Stimulated activated CD4-positive, alpha-beta T cell treated with anti-CD3 and anti-CD28 coated beads, Interleukin-2, amount 100 ng/mL, for 4 hours (primary cell): ENCODE measurements around the gene ZP2.
"Not testable (repeated sequence)": the region's sequence is repeated elsewhere in the genome, so short reads cannot be mapped to it uniquely, and the experiment has no call there.

ENCODE experiments used
- DNase-seq: peaks from one replicate; pipeline ENCODE4 v3.0.0-alpha.2; 2020; ENCODE audit warnings: low read depth

Gene ZP2

DNA sequence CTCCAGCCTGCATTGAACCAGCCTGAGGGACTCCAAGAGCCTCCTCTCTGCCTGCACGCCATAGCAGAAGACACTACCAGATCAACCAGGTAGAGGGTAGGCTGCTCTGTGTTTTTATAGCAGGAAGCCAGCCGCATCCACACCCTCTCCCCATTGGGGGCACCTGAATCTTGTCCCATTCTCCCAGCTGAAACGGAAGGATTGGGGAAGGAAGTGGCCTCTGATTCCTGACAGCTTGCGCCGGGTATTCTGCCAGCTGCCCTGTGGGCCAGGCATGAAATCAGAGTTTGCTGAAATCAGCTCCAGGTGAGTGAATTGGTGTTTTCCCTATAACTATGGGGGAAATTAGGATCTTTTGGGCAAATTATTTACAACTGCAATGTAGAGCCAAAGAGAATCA is at the start of gene ZP2:
ZP2 (minus strand) TSS at position 89 of the 400 bp plus-strand sequence; CDS start at position 62, 27 bp downstream.
- no peak for DNase-seq

DNA sequence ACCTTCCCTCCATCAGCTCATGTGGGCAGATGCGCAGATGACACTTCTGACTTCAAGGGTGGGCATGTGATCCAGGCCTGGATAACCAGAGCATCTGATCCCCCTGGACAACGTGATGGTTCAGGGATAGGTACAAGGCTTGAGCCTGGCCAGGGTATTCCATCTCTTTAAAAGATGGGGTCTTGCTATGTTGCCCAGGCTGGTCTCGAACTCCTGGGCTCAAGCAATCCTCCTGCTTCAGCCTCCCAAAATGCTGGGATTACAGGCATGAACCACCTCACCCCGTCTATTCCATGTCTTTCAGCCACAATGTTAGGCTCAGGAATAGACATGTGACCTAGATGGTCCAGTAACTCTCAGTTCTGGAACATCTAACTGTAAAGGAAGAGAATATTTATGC is 45.9 kb upstream of the ZP2 start:
- no peak for DNase-seq

DNA sequence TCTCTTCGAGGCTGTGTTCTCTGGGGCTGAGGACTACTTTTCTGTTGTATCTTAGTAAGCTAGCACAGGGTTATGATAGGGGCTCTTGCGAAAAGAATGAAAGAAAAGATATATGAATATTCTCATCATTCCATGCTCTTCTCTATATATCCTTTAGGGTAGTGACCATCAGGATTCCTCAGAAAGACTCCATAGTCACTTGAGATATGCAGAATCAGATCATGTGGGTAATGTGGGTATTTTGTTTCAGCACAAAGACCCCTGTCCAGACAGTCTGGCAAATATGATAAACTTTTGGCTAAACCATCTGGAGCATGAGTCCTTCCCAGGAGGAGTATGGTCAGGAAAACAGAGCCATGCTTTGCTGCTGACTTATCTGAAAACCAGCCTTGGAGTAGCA is 45.3 kb upstream of the ZP2 start:
- no peak for DNase-seq

DNA sequence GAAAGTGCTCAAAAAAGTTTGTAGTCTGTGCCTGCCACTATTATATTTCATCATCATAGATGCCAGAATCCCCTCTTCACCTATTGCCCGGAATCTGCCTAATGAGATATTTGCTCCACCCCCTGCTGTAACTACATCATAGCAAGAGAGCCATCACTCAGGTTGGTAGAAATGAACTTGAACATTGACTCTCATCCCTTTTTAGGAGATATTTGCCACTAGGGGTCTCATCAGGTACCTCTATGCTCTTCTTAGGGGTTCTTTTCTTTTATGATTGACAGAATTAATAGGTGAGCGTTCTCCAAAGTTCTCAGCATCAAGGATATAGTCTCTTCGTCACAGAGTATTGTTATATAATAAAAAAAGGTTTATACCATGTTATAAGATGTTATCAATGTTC is 42.1 kb upstream of the ZP2 start:
- no peak for DNase-seq

DNA sequence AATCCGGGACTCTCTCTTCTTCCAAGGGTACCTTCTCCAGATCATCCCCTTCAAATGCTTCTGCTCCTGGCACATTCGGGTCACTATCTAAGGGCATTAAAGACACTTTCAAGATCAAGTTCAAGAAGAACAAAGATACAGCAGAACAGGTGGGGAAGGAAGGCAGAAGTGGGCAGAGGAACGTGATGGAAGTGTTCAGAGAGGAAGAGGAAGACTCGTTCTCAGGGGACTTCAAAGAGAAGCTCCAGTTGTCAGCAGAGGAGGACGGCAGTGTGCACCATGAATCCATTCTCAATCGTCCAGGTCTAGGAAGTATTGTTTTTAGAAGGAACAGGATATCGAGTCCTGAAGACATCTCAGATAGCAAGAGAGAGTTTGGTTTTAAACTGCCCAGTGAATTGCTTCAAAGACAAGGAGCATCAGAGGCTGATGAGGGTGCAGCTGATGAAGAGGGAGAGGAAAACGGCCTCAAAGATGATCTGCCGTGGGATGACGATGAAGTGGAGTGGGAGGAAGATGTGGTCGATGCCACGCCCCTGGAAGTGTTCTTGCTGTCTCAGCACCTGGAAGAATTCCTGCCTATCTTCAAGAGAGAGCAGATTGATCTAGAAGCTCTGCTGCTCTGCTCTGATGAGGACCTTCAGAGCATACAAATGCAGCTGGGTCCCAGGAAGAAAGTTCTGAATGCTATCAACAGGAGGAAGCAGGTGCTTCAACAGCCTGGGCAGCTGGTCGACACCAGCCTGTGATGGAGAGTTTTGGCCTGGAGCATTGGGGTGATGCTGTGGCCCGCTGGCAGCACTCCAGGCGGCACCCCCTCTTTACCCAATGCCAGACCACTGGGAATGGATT is 38.9 kb upstream of the ZP2 start:
- DNase-seq: no peak

DNA sequence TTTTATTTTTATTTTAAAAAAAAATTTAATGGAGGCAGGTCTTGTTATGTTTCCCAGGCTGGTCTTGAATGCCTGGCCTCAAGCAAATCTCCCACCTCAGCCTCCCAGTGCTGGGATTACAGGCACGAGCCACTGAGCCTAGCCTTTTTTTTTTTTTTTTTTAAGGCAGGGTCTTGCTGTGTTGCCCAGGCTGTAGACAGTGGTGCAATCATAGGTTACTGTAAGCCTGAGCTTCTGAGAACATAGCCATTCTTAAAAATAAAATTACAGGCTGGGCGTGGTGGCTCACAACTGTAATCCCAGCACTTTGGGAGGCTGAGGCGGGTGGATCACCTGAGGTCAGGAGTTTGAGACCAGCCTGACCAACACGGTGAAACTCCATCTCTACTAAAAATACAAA is 36.8 kb upstream of the ZP2 start:
- not testable (repeated sequence) for DNase-seq

DNA sequence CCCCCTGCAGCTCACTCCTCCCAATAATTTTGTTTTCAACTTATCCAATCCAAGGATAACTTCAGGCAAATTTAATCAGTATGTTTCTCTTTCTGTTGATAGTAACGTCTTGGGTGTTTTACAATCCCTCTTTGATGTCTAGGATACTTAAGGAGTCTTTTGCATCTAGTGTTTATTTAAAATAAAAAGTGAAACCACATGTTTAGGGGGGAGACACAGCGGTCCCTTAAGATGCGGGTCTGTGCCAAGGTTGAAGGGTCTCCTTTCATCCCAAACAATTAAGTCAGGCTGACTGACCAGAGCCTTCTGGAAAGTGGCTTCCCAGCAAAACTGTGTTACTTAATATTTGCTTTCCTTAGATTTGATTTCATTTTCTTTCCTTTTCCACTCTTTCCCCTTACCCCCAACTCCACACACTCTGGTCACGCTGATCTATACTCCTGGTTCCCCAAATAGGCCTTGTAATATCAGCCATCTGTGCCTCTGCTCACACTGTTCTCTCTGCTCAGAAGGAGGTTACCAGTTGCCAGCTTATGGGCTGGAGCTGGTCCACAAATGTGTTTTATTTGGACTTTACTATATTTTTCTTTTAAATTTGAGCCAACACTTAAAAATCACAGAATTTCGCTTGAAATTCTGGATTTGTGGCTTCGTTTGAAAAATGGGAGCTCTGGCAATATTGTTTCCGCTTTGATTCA is 33.3 kb upstream of the ZP2 start:
- DNase-seq: no peak

DNA sequence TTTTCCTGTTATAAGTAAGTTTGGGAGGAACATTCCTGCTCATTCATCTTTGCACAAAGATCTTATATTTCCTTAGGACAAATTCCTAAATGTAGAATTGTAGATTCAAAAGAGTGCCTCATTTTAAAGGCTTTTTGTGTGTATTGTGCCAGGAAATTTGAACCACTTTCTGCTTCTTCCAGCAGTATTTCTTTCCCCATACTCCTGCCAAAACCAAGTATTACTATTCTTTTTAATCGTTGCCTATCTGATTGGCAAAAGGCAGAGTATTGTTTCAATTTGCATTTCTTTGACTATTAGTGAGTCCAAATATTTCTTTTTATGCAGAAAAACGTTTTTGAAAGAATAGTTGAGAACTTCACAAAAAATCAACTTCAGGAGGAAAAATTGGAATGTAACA is 31.4 kb upstream of the ZP2 start:
- DNase-seq: no peak

DNA sequence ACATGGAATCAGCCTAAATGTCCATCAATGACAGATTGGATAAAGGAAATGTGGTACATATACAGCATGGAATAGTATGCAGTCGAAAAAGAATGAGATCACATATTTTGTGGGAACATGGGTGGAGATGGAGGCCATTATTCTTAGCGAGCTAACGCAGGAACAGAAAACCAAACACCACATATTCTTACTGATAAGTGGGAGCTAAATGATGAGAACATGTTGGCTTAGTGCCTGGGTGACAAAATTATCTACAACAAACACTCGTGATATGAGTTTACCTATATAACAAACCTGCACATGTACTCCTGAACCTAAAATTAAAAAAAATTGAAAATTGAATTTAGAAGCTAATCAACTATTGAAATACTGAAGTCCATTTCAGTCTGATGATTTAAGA is 28.3 kb upstream of the ZP2 start:
- DNase-seq: no peak

DNA sequence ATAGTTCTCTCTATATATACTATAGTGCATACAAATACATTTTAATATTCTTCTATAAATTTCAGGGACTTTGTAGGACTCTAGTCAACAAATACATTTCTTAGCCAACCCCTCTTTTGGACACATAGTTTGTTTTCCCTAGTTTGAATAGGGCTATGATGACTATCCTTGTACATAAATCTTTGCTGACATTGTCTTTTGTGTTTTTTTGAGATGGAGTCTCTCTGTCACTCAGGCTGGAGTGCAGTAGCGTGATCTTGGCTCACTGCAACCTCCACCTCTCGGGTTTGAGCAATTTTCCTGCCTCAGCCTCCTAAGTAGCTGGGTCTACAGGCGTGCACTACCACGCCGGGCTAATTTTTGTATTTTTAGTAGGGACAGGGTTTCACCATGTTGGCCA is 25.5 kb upstream of the ZP2 start:
- no peak for DNase-seq

DNA sequence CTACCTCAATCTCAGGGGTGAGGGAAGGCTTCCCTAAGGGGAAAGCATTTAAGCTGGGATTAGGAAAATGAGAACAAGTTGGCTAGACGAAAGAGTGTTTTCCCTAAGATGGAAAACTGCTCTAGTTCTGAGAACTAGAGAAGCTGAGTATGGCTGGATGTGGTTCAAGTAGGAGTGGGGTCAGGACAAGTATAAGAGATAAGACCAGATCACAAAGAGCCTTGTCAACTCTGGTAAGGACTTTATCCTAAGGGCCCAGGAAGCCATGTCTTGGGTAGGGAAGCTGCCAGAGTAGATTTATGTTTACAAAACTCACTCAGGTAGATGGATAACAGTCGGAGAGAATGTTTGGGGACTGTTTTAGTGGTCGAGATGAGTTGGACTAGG is 23.8 kb upstream of the ZP2 start:
- no peak for DNase-seq

DNA sequence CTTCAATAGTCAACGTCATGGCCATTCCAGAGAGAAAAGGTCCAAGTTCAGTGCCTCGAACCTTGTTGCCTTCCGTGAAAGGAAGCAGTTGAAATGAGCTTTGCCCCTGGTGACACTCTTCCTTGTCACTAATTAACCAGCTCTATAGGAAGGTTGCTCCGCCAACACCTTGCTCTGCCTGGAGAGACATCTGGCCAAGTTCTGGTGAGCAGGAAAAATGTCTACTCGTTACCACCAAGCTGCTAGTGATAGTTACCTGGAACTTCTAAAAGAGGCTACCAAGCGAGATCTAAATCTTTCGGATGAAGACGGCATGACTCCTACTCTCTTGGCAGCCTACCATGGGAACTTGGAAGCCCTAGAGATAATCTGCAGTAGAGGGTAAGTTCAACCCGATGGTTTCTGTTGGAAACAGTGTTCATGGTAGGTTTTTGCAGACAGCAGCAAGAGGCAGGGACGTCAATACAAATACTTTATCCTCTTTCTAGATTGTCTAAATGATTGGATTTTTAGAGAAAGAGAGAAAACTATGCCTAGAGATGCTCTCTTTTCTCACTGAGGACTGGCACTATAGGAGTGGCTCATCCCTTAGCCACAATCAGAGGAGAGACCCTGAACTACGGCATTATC is 22.3 kb upstream of the ZP2 start, which contains the start of gene ANKS4B:
ANKS4B (plus strand) TSS at position 179 of the 630 bp plus-strand sequence; CDS start at position 218, 39 bp downstream.
- no peak for DNase-seq

DNA sequence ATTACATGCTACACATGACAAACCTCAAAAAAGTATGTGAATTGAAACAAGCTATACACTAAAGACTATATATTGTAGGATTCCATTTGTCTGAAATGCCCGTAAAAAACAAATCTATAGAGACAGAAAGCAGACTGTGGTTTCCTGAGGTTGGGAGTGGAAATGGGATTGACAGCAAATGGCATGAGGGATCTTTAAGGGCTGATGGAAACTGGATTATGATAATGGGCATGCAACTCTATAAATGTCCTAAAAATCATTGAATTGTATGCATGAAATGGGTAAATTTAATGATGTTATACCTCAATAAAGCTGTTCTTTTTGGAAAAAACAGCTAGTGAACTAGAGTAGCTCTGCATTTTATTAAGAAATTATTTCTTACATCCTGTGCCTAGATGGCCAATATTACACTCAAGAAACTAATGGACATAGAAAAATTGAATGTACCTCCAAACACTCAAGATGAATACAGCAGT is 21.7 kb upstream of the ZP2 start:
- no peak for DNase-seq

DNA sequence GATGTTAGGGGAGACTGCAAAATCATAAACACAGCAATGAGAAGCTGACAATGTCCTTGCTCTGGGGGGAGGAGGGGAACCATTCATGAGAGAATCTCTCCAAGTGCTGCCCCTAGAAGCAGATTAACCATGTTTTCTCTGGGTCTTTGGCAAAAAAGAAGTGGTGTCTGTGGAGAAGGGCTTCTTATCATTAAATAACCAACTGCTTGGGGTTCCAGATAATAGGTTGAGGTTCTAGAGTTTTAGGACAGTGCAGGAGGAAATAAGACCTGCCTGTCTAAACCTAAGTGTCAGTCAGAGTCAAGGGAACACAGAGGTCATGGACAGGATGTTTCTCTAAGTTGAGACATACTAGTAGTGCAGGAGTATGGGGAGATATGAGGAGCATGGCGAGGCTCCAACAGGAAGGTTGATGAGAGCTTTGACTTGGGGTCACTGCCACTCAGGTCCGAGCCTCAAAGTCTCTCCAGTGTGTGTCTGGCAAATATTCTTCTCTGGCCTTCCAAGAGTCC is 17.0 kb upstream of the ZP2 start:
- DNase-seq: no peak

DNA sequence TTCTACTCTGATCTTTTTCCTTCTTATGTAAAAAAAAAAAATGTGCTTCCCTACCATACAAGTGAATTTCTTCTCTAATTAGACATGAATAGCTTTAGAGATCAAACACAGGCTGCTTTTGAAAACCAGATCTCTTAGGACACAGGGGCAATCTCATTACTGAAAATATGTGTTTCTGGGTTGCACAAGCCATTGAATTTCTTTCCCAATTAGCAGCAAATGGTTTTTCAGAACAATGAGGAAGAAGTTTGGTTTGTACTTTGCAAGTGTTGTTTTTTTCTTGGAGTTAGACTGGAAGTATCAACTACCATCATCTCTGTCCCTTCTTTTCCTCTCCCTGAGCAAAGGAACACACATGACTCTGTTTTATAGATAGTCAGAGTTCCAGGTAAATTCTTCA is 16.5 kb upstream of the ZP2 start:
- DNase-seq: no peak

DNA sequence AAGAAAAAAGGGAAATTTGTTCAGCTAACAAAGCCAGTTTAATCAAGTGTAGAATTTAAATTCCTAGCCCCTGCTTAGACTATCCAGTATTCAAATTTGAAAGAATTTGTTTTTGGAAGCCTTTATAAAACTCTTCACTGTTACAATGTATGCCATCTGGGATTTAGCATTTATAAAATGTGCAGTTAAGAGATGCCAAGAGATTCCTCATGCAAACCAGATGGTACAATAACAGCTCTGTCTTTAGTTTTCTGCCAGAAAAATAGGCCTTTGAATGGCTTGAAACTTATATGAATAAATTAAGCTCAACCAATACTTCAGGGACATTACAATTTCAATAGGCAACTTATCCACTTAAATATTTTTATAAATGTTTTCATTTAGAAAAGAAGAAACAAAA is 15.4 kb upstream of the ZP2 start:
- DNase-seq: no peak

DNA sequence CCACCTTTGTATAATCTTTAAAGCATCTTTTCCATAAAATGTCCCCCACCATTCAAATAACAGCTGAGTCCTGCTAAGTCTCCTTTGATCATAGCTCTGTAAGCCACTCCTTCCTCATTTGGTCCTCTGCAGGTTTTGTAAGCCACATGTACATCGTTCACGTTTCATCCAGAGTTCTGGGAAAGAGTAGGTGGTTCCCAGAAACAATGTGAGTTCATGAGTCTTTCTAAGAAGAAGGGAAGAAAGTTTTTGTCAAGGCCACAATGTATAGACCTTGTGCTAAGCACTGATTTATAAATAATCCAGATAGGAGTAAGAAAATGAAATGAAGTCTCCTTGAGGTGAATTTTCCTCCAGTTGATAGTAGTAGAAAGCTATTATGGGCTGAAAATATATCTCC is 13.4 kb upstream of the ZP2 start:
- DNase-seq: no peak

DNA sequence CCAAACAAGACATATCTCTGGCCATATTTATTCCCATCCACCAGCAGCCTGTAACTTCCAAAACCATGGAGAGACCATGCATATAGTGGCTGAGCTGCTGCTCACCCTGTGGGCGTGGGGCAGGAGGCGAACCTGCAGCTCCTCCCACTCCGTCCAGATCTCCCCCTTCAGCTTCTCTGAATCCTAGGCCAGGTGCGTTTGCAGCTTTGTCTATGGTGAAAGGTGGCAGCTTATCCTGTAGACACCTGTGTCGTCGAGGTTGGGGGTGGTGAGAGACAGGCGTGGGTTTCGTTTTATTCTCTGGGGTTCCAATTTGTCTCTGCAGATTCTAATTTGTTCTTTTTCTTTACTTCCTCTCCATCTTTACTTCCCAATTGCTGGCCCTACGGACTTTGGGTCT is 12.4 kb upstream of the ZP2 start:
- no peak for DNase-seq

DNA sequence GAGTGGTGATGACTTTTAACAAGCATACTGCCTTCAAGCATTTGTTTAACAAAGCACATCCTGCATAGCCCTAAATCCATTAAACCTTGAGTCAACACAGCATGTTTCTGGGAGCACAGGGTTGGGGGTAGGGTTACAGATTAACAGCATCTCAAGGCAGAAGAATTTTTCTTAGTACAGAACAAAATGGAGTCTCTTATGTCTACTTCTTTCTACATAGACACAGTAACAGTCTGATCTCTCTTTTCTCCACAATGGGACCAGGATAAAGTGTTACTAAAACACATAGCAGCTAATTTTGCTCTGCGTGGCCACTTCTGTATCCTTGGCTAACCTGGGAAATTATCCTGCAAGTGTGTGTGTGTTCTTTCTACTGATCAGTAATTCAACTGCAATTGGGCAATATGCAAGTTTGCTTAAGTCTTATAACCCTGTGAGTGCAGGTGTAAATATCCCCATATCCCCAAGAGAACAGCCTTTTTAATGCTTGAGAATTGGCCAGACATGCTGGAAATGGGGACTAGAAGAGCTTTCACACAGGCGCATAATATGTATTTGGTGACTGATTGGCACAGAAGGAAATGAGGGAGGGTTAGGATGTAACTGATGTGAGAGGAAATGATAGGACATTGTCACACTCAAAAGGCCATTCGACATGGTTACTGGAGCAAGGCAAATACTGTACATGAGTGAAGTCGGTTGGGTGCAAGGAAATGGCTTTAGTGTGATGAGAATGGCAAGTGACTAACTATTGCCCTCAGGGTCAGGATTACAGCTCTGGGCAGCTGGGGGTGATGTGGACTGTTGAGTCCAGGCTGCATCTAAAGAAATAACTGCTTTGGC is 11.3 kb upstream of the ZP2 start:
- no peak for DNase-seq

DNA sequence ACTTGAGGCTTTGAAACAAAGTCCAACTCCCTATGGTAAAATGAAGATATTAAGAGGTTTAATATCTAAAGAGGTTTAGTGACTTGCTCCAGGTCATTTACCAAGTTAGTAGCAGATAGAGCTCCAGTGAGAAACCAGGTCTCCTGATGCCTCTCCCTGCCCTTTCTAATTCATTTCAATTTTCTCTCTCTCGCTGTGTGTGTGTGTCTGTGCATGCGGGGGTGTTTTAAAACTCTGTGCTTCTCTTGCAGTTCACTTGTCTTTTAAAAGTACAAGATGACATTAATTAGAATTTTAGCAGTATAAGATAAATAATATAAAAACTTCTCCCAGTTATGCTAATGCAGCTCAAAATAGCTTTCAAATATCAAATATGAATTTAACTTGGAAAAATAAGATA is 8.2 kb upstream of the ZP2 start:
- no peak for DNase-seq

DNA sequence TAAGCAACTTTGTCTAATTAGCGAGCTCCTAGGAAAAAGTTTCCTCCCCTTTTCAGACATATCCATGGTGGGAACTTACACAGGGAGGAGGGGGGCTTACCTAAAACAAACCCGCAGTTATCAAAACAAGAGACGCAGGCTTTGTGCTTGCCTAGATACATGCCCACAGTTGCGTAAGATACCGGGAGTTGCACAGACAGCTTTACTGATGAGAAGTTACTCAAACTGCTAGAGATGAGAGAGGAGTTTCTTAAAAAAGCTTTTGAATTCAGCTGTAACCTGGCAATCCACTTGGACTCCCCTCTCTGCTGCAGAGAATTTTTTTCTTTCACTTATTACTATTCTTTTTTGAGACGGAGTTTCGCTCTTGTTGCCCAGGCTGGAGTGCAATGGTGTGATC is 6.8 kb upstream of the ZP2 start:
- DNase-seq: no peak

DNA sequence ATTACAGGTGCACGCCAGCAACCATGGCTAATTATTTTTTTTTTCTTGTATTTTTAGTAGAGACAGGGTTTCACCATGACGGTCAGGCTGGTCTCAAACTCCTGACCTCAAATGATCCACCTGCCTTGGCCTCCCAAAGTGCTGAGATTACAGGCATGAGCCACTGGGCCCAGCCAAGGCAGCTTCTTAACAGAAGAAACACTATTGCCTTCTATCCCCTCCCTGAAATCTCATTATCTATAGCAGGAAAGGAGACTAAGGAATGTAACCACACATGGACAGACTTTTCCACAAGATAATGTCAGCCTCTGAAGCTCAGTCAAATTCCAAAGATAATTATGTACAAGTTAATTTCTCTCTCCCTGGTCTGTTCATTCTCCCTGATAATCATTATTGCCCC is 5.7 kb upstream of the ZP2 start:
- no peak for DNase-seq
